ENCODE measurements around the gene CDCA8.

Gene CDCA8

DNA sequence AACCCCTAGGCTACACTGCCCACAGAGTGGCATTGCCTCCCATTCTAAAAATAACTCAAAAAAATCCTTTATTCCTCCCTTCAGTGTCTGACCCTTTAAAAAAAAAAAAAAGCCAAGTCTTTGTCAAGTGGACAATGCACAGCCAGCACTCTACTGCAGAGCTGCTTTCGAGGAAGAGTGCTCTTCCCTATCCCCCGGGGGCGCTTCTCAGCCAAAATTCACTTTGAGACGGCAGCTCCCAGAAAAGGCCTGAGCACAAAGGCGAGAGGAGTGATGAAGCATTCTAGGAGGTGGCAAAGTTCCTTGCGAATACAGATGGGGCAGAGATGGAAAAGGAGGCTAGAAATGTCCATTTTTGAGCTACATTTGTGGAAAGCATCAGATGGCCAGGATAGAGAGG is 49.3 kb downstream of the CDCA8 start:
- TF ChIP-seq, protein P1, sequence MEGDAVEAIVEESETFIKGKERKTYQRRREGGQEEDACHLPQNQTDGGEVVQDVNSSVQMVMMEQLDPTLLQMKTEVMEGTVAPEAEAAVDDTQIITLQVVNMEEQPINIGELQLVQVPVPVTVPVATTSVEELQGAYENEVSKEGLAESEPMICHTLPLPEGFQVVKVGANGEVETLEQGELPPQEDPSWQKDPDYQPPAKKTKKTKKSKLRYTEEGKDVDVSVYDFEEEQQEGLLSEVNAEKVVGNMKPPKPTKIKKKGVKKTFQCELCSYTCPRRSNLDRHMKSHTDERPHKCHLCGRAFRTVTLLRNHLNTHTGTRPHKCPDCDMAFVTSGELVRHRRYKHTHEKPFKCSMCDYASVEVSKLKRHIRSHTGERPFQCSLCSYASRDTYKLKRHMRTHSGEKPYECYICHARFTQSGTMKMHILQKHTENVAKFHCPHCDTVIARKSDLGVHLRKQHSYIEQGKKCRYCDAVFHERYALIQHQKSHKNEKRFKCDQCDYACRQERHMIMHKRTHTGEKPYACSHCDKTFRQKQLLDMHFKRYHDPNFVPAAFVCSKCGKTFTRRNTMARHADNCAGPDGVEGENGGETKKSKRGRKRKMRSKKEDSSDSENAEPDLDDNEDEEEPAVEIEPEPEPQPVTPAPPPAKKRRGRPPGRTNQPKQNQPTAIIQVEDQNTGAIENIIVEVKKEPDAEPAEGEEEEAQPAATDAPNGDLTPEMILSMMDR (IDR thresholded peaks at IDR 0.05; ENCODE audit: low read depth, low read length, missing control alignments): no peak
- H3K4me3 ChIP-seq (replicated peaks; ENCODE audit: low read depth, low read length): no peak overlapping the region

DNA sequence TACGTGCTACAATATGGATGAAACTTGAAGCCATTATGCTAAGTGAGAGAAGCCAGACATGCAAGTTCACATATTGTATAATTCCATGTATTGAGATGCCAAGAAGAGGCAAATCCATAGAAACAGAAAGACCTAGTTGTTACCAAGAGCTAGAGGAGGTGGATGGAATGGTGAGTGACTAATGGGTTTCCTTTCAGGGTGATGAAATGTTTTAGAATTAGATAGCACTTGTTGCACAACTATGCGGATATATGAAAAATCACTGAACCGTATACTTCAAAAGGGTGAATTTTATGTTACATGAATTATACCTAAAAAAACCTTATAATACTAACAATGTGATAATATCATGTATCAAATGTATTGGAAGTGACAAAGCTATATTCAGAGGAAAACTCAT is 54.5 kb downstream of the CDCA8 start:
- no peak for DNase-seq (ENCODE audit: extremely low read depth, low read depth)
- TF ChIP-seq, protein P1 (IDR thresholded peaks at IDR 0.05; ENCODE audit: low read depth, low read length, missing control alignments): no peak
- no peak overlapping the region for H3K4me3 ChIP-seq (replicated peaks; ENCODE audit: low read depth, low read length)

More for the DNA sequence above, 49.3 kb downstream of the CDCA8 start:
- no peak for DNase-seq (ENCODE audit: extremely low read depth, low read depth)

DNA sequence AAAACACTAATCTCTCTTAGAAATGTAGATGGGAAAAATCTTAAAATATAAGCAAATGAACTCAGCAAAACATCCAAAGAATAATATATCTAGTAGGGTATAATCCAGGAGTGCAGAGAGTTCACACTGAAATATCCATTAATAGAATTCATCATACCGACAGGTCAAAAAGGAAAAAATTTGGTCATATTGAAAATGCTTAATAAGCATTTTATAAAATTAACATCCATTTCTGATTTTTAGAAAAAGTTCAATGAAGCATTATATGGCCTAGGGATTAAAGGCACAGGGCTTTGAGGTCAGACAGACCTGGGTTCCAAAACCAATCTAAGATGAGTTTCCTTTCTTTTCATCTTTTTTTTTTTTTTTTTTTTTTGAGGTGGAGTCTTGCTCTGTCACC is 56.2 kb downstream of the CDCA8 start:
- TF ChIP-seq, protein P1 (IDR thresholded peaks at IDR 0.05; ENCODE audit: low read depth, low read length, missing control alignments): no peak
- no peak for DNase-seq (ENCODE audit: extremely low read depth, low read depth)
- H3K4me3 ChIP-seq (replicated peaks; ENCODE audit: low read depth, low read length): no peak overlapping the region

DNA sequence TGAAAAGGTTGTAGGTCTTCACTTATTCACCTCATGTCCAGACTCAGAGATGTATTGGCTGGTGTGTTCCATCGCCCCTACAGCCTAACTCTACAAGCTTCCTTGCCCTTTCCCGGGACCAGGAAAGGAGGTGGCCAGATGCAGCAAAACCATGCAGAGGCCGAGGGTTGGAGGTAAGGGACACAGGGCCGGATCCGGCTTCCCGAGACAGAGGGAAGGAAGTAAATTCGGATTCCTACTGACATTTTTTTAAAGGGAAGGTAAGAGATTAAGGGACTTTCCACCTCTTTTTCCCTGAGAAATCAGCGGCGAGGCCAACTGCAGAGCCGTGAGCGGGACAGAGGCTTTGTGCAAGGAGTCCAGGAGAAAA is 59.9 kb downstream of the CDCA8 start:
- no peak for DNase-seq (ENCODE audit: extremely low read depth, low read depth)
- no peak overlapping the region for H3K4me3 ChIP-seq (replicated peaks; ENCODE audit: low read depth, low read length)
- TF ChIP-seq, protein P1 (IDR thresholded peaks at IDR 0.05; ENCODE audit: low read depth, low read length, missing control alignments): no peak

DNA sequence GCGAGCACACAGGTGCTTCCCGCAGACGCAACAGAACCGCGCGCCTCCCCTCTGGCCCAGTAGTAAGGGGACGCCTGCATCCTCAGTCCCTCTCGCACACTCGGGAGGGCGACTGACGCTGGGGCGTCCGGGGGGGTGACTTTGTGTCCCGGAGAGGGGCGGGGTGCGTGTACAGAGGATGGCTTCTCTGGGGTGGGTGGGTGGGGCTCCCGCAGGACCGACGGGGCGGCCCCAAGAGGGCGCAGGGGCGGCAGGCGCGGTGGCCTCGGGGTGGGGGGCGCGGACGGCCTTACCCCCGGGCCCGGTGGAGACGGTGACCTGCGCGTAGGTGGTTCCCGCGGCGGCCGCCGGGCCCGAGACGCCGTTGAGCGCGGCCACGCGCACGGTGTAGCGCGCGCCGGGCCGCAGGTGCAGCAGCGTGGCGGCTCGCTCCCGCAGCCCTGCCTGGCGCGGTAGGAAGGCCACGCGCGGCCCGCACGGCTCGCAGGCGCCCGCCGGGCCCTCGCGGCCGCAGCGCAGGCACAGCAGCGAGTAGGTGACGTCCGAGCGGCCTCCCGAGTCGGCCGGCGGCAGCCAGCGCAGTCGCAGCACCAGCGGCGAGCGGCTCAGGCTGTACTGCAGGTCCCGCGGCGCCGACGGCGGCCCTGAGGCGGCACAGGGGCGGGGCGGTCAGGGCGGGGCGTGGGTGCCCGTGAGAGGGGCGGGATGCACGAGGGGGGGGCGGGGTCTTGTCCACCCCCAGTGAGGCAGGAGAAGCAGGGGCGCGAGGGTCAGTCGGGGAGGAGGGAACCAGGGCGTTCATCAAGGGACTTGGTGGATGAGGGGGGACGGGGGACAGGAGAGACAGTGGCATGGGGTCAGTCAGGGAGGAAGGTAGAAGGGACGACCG is 60.5 kb downstream of the CDCA8 start:
- no peak for DNase-seq (ENCODE audit: extremely low read depth, low read depth)
- no peak overlapping the region for H3K4me3 ChIP-seq (replicated peaks; ENCODE audit: low read depth, low read length)
- TF ChIP-seq, protein P1 (IDR thresholded peaks at IDR 0.05; ENCODE audit: low read depth, low read length, missing control alignments): no peak

DNA sequence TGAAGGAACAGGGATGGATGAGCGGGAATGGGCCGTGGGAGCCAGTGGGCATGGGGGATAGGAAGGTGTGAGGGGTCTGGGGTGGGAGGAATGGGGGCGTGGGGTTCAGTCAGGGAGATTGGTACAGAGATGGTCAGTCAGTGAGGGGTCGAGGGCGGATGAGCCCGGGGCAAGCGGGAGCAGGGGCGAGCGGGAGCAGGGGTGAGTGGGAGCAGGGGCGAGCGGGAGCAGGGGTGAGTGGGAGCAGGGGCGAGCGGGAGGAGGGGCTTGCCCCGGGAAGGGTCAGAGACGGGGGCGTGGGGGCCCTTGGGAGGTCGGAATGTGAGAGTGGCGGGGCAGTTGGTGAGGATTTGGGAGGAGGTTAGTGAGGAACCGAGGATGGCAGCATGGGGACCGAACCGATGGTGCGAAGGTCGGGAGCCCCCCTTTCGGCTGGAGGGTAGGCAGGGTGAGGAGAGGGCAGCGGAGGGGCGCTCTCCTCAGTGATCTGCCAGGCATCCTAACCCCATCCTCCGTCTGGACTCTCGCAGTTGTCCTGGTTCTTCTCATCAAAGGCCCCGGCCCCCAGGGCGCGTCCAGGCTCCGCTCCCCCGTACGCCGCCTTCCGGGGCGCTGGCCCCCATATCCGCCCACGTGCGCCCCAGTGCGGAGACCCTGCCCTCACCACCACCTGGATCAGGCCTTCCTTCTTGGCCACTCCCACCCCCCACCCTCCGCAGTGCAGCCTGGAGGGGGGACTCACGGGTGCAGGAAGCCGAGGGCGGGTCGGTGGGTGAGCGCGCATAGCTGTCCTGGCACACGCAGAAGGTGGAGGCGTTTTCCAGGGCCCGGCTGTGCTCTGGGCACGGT is 61.4 kb downstream of the CDCA8 start:
- TF ChIP-seq, protein P1 (IDR thresholded peaks at IDR 0.05; ENCODE audit: low read depth, low read length, missing control alignments): no peak
- DNase-seq (ENCODE audit: extremely low read depth, low read depth): no peak
- no peak overlapping the region for H3K4me3 ChIP-seq (replicated peaks; ENCODE audit: low read depth, low read length)

All from HFF-Myc (cell line).